Keratinocyte (primary cell): ENCODE results near the gene ST8SIA6. TPM values are rescaled to one million over a fixed set of nuclear protein-coding genes. Genes with fewer than 3 reads are reported as not detected.

Experiments
- DNase-seq: peaks from one replicate; pipeline ENCODE4 v3.0.0-alpha.2; 2011; ENCODE audit warnings: low read depth, missing footprints, low spot score
- FAIRE-seq: peaks from 2 replicates; lab custom pipeline; 2011; peaks lifted over from hg19 to GRCh38; lab: Jason Lieb, UNC
- H2AFZ ChIP-seq: 2 replicates; pipeline ENCODE4 v1.6.0; 2012; ENCODE audit warnings: low read length, control low read depth, inconsistent platforms; ENCODE audit not compliant: control insufficient read depth
- H3K27ac ChIP-seq: 2 replicates; pipeline ENCODE4 v1.5.1; 2011; ENCODE audit warnings: low read length; ENCODE audit not compliant: control insufficient read depth, insufficient read depth
- H3K27me3 ChIP-seq: 3 replicates; pipeline ENCODE4 v1.6.0; 2011; ENCODE audit warnings: low read length; ENCODE audit not compliant: control insufficient read depth, insufficient read depth; ENCODE audit errors: extremely low read depth
- H3K36me3 ChIP-seq, 2 experiments: 2 replicates in 1 of 2; 3 replicates in 1 of 2; pipeline ENCODE4 v1.5.1; 2011; ENCODE audit warnings: low read length in 2 of 2, mild to moderate bottlenecking in 1 of 2; ENCODE audit not compliant: control insufficient read depth in 2 of 2, insufficient read depth in 2 of 2; ENCODE audit errors: extremely low read depth in 1 of 2
- H3K4me1 ChIP-seq: 3 replicates; pipeline ENCODE4 v1.5.1; 2011; ENCODE audit warnings: low read length; ENCODE audit not compliant: control insufficient read depth, insufficient read depth; ENCODE audit errors: extremely low read depth
- H3K4me2 ChIP-seq: 3 replicates; pipeline ENCODE4 v1.6.0; 2011; ENCODE audit warnings: low read depth, low read length; ENCODE audit not compliant: control insufficient read depth, insufficient read depth; ENCODE audit errors: extremely low read depth
- H3K4me3 ChIP-seq, 3 experiments: fragments of 200-600 bp in 1 of 3; sonication (generic) in 1 of 3; 2 replicates in 2 of 3; 3 replicates in 1 of 3; pipeline ENCODE4 v1.5.1; 2011 to 2016; ENCODE audit warnings: low read length in 3 of 3, mild to moderate bottlenecking in 3 of 3, control low read depth in 2 of 3, inconsistent platforms in 1 of 3, low read depth in 1 of 3, mixed read lengths in 1 of 3, mixed run types in 1 of 3, moderate library complexity in 1 of 3; ENCODE audit not compliant: control insufficient read depth in 2 of 3, insufficient read depth in 2 of 3; ENCODE audit errors: extremely low read depth in 1 of 3
- H3K79me2 ChIP-seq: 2 replicates; pipeline ENCODE4 v1.6.0; 2012; ENCODE audit warnings: low read length; ENCODE audit not compliant: control insufficient read depth, insufficient read depth
- H3K9ac ChIP-seq: 3 replicates; pipeline ENCODE4 v1.6.0; 2011; ENCODE audit warnings: low read length; ENCODE audit not compliant: control insufficient read depth, insufficient read depth; ENCODE audit errors: extremely low read depth
- H3K9me1 ChIP-seq: 3 replicates; pipeline ENCODE4 v1.6.0; 2011; ENCODE audit warnings: low read length; ENCODE audit not compliant: control insufficient read depth, insufficient read depth; ENCODE audit errors: extremely low read depth
- H3K9me3 ChIP-seq: 2 replicates; pipeline ENCODE4 v1.5.1; 2012; ENCODE audit warnings: low read depth, low read length; ENCODE audit not compliant: control insufficient read depth
- H4K20me1 ChIP-seq: 3 replicates; pipeline ENCODE4 v1.6.0; 2011; ENCODE audit warnings: low read length; ENCODE audit not compliant: control insufficient read depth, insufficient read depth; ENCODE audit errors: extremely low read depth
- CTCF ChIP-seq, 3 experiments: IDR thresholded peaks in 1 of 3; conservative IDR thresholded peaks in 1 of 3; optimal IDR thresholded peaks in 1 of 3; 2 replicates in 2 of 3; 3 replicates in 1 of 3; pipeline versions ENCODE3 to v1.5.1; 2011; ENCODE audit warnings: low read length in 3 of 3, mild to moderate bottlenecking in 3 of 3, moderate library complexity in 2 of 3, control low read depth in 1 of 3, inconsistent platforms in 1 of 3; ENCODE audit not compliant: insufficient read depth in 2 of 3; ENCODE audit errors: extremely low read depth in 1 of 3
- EZH2 ChIP-seq: IDR thresholded peaks from one replicate; pipeline ENCODE4 v1.6.1; 2012; ENCODE audit warnings: inconsistent platforms, mild to moderate bottlenecking, low read length, moderate library complexity
- dilution Hi-C: fragments of 300-500 bp; cut with MboI; formaldehyde crosslinking; loops from one replicate; pipeline ENCODE4 v1.7.0; 2020; ENCODE audit warnings: low sequenced_read_pairs; ENCODE audit not compliant: extremely low pct_ligation_motif_present
- polyA plus RNA-seq, 5 experiments: library from polyadenylated mRNA; depleted of rRNA in 3 of 5; stranded (reverse) in 3 of 5; stranded (forward) in 1 of 5; unstranded in 1 of 5; fragments of >200 nt; gene quantifications; 1 replicate in 1 of 5; 2 replicates in 3 of 5; 3 replicates in 1 of 5; pipeline versions ENCODE4 v1.2.1 to v1.2.3, GENCODE V29; 2011 to 2012; ENCODE audit warnings: missing spikeins in 2 of 5, low read depth in 1 of 5, low replicate concordance in 1 of 5

The ST8SIA6 gene
- polyA plus RNA-seq, 1 donor (not counting 4 experiments of a cell fraction or from before 2014, with no cell fraction given): not detected

DNA sequence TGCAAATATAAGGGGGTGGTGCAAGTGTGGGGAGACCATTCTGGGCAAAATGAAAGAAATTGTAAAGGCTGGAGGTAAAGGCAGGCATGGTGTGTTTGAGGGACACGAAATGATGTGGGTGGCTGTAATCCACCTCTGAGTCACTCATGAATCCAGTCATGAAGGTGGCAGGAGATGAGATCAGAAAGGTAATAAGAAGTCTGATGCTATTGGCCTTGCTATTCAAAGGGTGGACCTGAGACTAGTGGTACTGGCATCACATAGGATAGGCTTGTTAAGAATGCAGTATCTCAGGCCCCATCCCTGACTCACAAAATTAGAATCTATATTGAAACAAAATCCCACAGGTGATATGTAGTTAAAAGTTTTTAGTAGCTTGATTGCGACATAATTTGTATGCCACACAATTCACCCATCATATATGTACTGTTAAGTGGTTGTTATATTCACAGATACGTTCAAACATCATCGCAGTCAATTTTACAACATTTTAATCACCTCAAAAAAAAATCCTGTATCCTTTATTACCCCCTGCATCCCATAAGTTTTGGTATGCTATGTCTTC lies 85.6 kb downstream of the ST8SIA6 start:
- no peaks in the 10 kb centered on the region for H4K20me1 ChIP-seq
- no peak overlapping the region for H3K4me2 ChIP-seq
- DNase-seq (no peak), FAIRE-seq (no peak)
- peaks cover 2% of the 10 kb centered on the region for H3K9me3 ChIP-seq
- no peak overlapping the region for H2AFZ ChIP-seq
- H3K9me1 ChIP-seq: no peaks in the 10 kb centered on the region
- H3K27me3 ChIP-seq: no peaks in the 10 kb centered on the region
- no peak overlapping the region for H3K27ac ChIP-seq
- no peaks in the 10 kb centered on the region for H3K36me3 ChIP-seq
- dilution Hi-C loops: no loop called here
- TF ChIP-seq CTCF (optimal IDR thresholded peaks at IDR 0.05 in 1 of 3, IDR thresholded peaks at IDR 0.05 in 1 of 3, conservative IDR thresholded peaks at IDR 0.05 in 1 of 3; ENCODE audit: extremely low read depth in 1 of 3, insufficient read depth in 2 of 3, low read length in 3 of 3): no peak
- no peak for TF ChIP-seq EZH2
- H3K4me1 ChIP-seq: no peaks in the 10 kb centered on the region
- H3K79me2 ChIP-seq: no peaks in the 10 kb centered on the region
- H3K4me3 ChIP-seq: no peak overlapping the region
- no peak overlapping the region for H3K9ac ChIP-seq

DNA sequence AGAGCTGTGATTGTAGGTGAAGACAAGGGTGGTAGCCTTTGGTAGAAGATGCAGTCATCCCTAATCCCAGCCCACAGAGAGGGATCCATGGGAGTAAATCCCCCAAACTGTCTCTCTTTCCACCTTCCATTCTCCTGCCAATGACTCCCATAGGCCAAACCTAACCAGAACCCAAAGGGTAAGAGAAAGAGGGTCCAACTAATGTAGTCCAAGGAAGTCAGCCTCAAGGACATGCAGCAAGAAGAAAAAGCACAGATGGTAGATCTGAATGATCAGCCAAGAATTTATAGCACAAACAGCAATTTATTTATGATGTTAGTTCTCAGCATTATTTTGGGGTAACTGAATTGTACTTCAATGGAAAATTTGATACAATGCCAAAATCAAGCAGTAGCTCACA lies 87.7 kb downstream of the ST8SIA6 start:
- Histone ChIP-seq H3K9ac (no peak overlapping the region), H3K9me3 (peaks cover 2% of the 10 kb centered on the region), H2AFZ (no peak overlapping the region), H4K20me1 (no peaks in the 10 kb centered on the region), H3K79me2 (no peaks in the 10 kb centered on the region), H3K9me1 (no peaks in the 10 kb centered on the region), H3K4me1 (no peaks in the 10 kb centered on the region), H3K27ac (no peak overlapping the region), H3K36me3 (no peaks in the 10 kb centered on the region), H3K4me3 (no peak overlapping the region), H3K4me2 (no peak overlapping the region), H3K27me3 (no peaks in the 10 kb centered on the region)
- no peak for FAIRE-seq
- dilution Hi-C loops: no loop called here
- TF ChIP-seq CTCF (optimal IDR thresholded peaks at IDR 0.05 in 1 of 3, IDR thresholded peaks at IDR 0.05 in 1 of 3, conservative IDR thresholded peaks at IDR 0.05 in 1 of 3; ENCODE audit: extremely low read depth in 1 of 3, insufficient read depth in 2 of 3, low read length in 3 of 3) (no peak), EZH2 (no peak)
- DNase-seq: no peak
